PC-9 (cell line): ENCODE results near the gene SERPINB4.

Experiments used
- CTCF ChIP-seq: fragments of 200-600 bp; sonication (generic); conservative IDR thresholded peaks from 2 replicates; pipeline ENCODE4 v1.6.1; 2017; ENCODE audit warnings: mixed run types, antibody characterized with exemption, mild to moderate bottlenecking, moderate library complexity
- EZH2 ChIP-seq: fragments of 200-600 bp; sonication (generic); IDR thresholded peaks from 2 replicates; pipeline ENCODE4 v1.8.0; 2017; ENCODE audit warnings: antibody characterized with exemption, low read depth

DNA sequence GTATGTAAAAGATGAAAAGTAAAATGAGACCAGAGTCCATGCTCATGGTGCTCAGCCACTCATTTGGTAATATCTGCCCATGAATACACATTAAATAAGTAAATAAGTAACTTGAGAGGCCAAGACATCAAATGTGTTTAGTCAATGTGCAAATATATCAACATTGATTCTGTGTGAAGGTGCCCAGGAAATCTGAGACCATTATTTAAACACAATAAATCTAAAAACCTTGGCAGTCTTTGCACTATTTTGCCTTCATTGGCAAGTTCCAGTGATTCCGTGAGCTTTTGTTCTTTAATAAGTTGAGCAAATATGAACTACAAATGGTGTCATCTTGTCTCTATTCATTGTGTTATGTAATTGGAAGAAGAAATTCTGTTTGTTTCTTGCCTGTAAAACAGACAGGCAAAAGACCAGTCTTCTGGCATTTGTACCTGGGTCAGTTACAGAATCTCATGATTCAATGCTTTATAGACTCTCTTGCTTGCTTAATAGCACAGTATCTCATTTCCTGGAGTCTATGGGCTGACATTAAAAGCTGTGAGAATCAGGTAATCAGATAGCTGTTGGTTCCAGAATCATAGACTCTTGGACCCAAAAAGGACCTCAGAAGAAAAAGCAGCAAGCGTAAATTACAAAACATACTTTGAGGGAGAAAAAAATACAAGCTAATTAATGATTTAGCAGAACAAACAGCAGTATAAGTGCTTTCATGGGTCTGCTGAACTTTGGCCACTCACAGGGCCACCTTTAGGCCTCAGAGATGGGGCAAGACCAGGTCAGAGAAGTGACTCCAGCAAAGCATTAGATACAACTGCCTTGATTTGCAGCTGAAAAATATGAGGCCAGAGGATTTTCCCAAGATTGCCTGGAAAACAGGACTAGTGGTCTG is 37.6 kb upstream of the SERPINB4 start:
- no peak for TF ChIP-seq CTCF
- no peak for TF ChIP-seq EZH2
